ENCODE measurements around the gene ADGRF3. TPM values are rescaled to one million over a fixed set of nuclear protein-coding genes. Genes with fewer than 3 reads are reported as not detected.

The ADGRF3 gene
- total and polyA plus RNA-seq, 9 of the 15 experiments (the other 6 are each of a cell fraction or from before 2014, with no cell fraction given), result 0.04 to 0.54 (median 0.16) TPM; not detected in 2

- H3K36me3 ChIP-seq (ENCODE audit: control insufficient read depth, insufficient read depth, low read length), result peaks cover 71% of the 10 kb centered on the region
- no peaks in the 10 kb centered on the region for H3K9me1 ChIP-seq (ENCODE audit: control insufficient read depth, insufficient read depth, low read length)
- no peak overlapping the region for H3K9ac ChIP-seq (ENCODE audit: insufficient read depth in 1 of 2, low read depth in 2 of 2, low read length in 2 of 2)
- CTCF ChIA-PET (ENCODE audit: low intra/inter-chr PET ratio), result no interaction called here
- no peak for TF ChIP-seq NR0B1 (IDR thresholded peaks at IDR 0.05; ENCODE audit: partially characterized antibody)
- no peak for TF ChIP-seq MEIS2 (IDR thresholded peaks at IDR 0.05; ENCODE audit: partially characterized antibody)
- no peak for TF ChIP-seq ELF2 (CRISPR knock-in tag; IDR thresholded peaks at IDR 0.05)
- no peak for TF ChIP-seq MED1 (CRISPR knock-in tag; IDR thresholded peaks at IDR 0.05; ENCODE audit: borderline replicate concordance)
- TF ChIP-seq RUNX1 (IDR thresholded peaks at IDR 0.05; ENCODE audit: low read depth), result no peak
- no peak for TF ChIP-seq ZNF699 (CRISPR knock-in tag; IDR thresholded peaks at IDR 0.05; ENCODE audit: insufficient replicate concordance)
- no peak for TF ChIP-seq GMEB1 (CRISPR knock-in tag; IDR thresholded peaks at IDR 0.05)
- no peak for TF ChIP-seq ARID3A (IDR thresholded peaks at IDR 0.05; ENCODE audit: borderline replicate concordance, low read depth, low read length)
- TF ChIP-seq ZNF175 (CRISPR knock-in tag; IDR thresholded peaks at IDR 0.05; ENCODE audit: low read depth), result no peak
- no peak for TF ChIP-seq MAFF (IDR thresholded peaks at IDR 0.05; ENCODE audit: low read length)
- no peak for TF ChIP-seq MYNN (IDR thresholded peaks at IDR 0.05)
- TF ChIP-seq MYNN (CRISPR knock-in tag; IDR thresholded peaks at IDR 0.05), result no peak
- TF ChIP-seq ZNF282 (CRISPR knock-in tag; IDR thresholded peaks at IDR 0.05), result no peak
- TF ChIP-seq POLR3G (IDR thresholded peaks at IDR 0.05; ENCODE audit: extremely low read depth, insufficient read length, insufficient replicate concordance), result no peak
- TF ChIP-seq NCOA4 (IDR thresholded peaks at IDR 0.05; ENCODE audit: partially characterized antibody), result no peak
- no peak for TF ChIP-seq ETS2 (tag; IDR thresholded peaks at IDR 0.05; ENCODE audit: borderline replicate concordance, poor library complexity, severe bottlenecking)
- H4K20me1 ChIP-seq (replicated peaks; ENCODE audit: control insufficient read depth, insufficient read depth, low read length), result no peaks in the 10 kb centered on the region
- POLR2A ChIA-PET, result interaction anchor here (1.9 kb wide), 1 partner anchor 9 kb away, joined by 4 read pairs; no protein-coding TSS in a partner anchor
- DNase-seq (ENCODE audit: extremely low read depth in 1 of 4, low spot score in 3 of 4), result no peak
- no peak for ATAC-seq
- no peaks in the 10 kb centered on the region for H3K79me2 ChIP-seq (ENCODE audit: control insufficient read depth, insufficient read depth, low read length)
- H3K4me1 ChIP-seq (replicated peaks in 1 of 2; ENCODE audit: control insufficient read depth in 2 of 2, insufficient read depth in 2 of 2, low read length in 2 of 2), result no peaks in the 10 kb centered on the region
- no peaks in the 10 kb centered on the region for H3K9me3 ChIP-seq (replicated peaks; ENCODE audit: control insufficient read depth, insufficient read depth, low read depth, low read length)
- intact Hi-C loops (cut with micrococcal nuclease), result no loop called here
- 93% methylated on average over 2 of the region's 2 CpGs for WGBS (ENCODE audit: insufficient coverage, low coverage, missing lambda C conversion rate)
- H3K4me3 ChIP-seq, result no peak overlapping the region
- no peak overlapping the region for H3K27ac ChIP-seq (ENCODE audit: extremely low read depth, low read depth, low read length)
- in situ Hi-C loops (cut with MboI), result no loop called here
- H3K27me3 ChIP-seq (ENCODE audit: control insufficient read depth in 2 of 2, insufficient read depth in 2 of 2, low read length in 2 of 2), result no peaks in the 10 kb centered on the region
- H3K4me2 ChIP-seq (ENCODE audit: insufficient read depth, low read length), result no peak overlapping the region
- no peak overlapping the region for H2AFZ ChIP-seq (ENCODE audit: low read depth, low read length)
- BruUV-seq (replicated peaks), result no TSS peak
- FAIRE-seq, result no peak
These were observed 63.0 kb downstream of the ADGRF3 start for GRCh38 chr2:26283606-26284005.
